Esophagus muscularis mucosa (tissue), 4 donors: ENCODE results near the gene ASAP2.

Source experiments
- EP300 ChIP-seq: sonication (generic); formaldehyde crosslinking; IDR thresholded peaks from one replicate; pipeline ENCODE4 v1.6.1; 2017; ENCODE audit warnings: antibody characterized with exemption
- POLR2A ChIP-seq: fragments of 450-650 bp; IDR thresholded peaks from one replicate; pipeline ENCODE4 v1.6.1; 2017; ENCODE audit warnings: antibody characterized with exemption, moderate library complexity, mild to moderate bottlenecking, low read depth
- POLR2AphosphoS5 ChIP-seq, 2 donors: sonication (generic); formaldehyde crosslinking; IDR thresholded peaks; one replicate each; pipeline ENCODE4 v1.6.1; 2017; ENCODE audit warnings: antibody characterized with exemption in 2 of 2
- TF ChIP-seq, protein P1 (sequence below), 3 experiments: fragments of 200-600 bp in 2 of 3; fragments of 450-650 bp in 1 of 3; sonication (generic) in 2 of 3; IDR thresholded peaks; one replicate each; pipeline ENCODE4 v1.5.1; 2017 to 2019; ENCODE audit warnings: antibody characterized with exemption in 3 of 3, mild to moderate bottlenecking in 2 of 3, moderate library complexity in 1 of 3

DNA sequence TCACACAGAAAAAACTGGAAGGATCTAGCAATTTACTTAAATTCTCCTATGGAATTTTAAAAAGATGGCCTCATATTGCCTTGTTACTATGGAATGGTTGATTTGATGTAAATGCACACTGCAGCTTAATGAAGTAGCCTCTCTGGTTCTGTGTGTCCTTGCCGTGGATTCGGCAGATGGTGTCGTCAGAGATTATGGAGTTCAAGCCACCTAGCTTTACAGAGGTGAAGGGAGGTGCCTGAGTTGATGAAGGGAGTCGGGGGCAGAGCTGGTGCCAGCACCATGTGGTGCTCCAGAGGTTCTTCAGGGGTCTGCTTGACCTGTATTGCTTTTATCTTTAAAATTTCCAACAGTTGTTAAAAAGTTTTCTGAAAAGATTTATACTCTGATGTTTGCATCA is 48.8 kb downstream of the ASAP2 start:
- no peak for TF ChIP-seq POLR2AphosphoS5 (IDR thresholded peaks at IDR 0.05)
- TF ChIP-seq, protein P1, sequence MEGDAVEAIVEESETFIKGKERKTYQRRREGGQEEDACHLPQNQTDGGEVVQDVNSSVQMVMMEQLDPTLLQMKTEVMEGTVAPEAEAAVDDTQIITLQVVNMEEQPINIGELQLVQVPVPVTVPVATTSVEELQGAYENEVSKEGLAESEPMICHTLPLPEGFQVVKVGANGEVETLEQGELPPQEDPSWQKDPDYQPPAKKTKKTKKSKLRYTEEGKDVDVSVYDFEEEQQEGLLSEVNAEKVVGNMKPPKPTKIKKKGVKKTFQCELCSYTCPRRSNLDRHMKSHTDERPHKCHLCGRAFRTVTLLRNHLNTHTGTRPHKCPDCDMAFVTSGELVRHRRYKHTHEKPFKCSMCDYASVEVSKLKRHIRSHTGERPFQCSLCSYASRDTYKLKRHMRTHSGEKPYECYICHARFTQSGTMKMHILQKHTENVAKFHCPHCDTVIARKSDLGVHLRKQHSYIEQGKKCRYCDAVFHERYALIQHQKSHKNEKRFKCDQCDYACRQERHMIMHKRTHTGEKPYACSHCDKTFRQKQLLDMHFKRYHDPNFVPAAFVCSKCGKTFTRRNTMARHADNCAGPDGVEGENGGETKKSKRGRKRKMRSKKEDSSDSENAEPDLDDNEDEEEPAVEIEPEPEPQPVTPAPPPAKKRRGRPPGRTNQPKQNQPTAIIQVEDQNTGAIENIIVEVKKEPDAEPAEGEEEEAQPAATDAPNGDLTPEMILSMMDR (IDR thresholded peaks at IDR 0.05) = no peak
- no peak for TF ChIP-seq EP300
- TF ChIP-seq POLR2A = no peak
